Prostate gland (tissue), 2 donors: ENCODE data around the gene TRAF2. TPM values are rescaled to one million over a fixed set of nuclear protein-coding genes. Genes with fewer than 3 reads are reported as not detected.

ENCODE experiments used
- DNase-seq: peaks from one replicate; pipeline ENCODE4 v3.0.0-alpha.2; 2019; ENCODE audit warnings: low spot score
- H3K27ac ChIP-seq, 2 donors: fragments of 200-600 bp; sonication (generic); 2 replicates each; pipeline ENCODE4 v1.5.1; 2017 to 2019
- H3K27me3 ChIP-seq: fragments of 200-600 bp; sonication (generic); replicated peaks from 2 replicates; pipeline ENCODE4 v1.5.1; 2019; ENCODE audit not compliant: insufficient read depth
- H3K36me3 ChIP-seq, 2 donors: fragments of 200-600 bp; sonication (generic); 1 replicate in 1 of 2; 2 replicates in 1 of 2; pipeline versions ENCODE4 v1.5.1 to v1.8.1; 2017 to 2019
- H3K4me1 ChIP-seq: fragments of 200-600 bp; sonication (generic); replicated peaks from 2 replicates; pipeline ENCODE4 v1.5.1; 2019
- H3K4me3 ChIP-seq, 2 donors: fragments of 200-600 bp; sonication (generic); 2 replicates each; pipeline ENCODE4 v1.5.1; 2017 to 2019
- H3K9me3 ChIP-seq: fragments of 200-600 bp; sonication (generic); 2 replicates; pipeline ENCODE4 v1.5.1; 2017
- CTCF ChIP-seq, 4 experiments: fragments of 200-600 bp in 2 of 4; fragments of 450-650 bp in 2 of 4; sonication (generic) in 2 of 4; IDR thresholded peaks; 1 replicate in 3 of 4; 2 replicates in 1 of 4; pipeline ENCODE4 v1.5.1; 2016 to 2019; ENCODE audit warnings: antibody characterized with exemption in 4 of 4, mild to moderate bottlenecking in 2 of 4, moderate library complexity in 2 of 4
- POLR2A ChIP-seq: fragments of 450-650 bp; IDR thresholded peaks from one replicate; pipeline ENCODE4 v1.6.1; 2016; ENCODE audit warnings: antibody characterized with exemption, mild to moderate bottlenecking
- POLR2AphosphoS5 ChIP-seq: sonication (generic); formaldehyde crosslinking; IDR thresholded peaks from one replicate; pipeline ENCODE4 v1.6.1; 2017; ENCODE audit warnings: antibody characterized with exemption
- WGBS: methylation state at CpG from one replicate; pipeline ENCODE4 v1.1.5; 2018; 5-methylcytosine and 5-hydroxymethylcytosine counted together
- intact Hi-C: fragments of 100-400 bp; cut with DNase I; formaldehyde crosslinking; loops from one replicate; pipeline ENCODE4 v1.14.2; 2022
- total RNA-seq, 2 donors: library from RNA; depleted of rRNA; stranded (reverse); fragments of >200 nt; gene quantifications; one replicate each; pipeline ENCODE4 v1.1.0, GENCODE V29; 2016

Gene TRAF2
- total RNA-seq, 2 donors from 2014 or later = 23.6 to 24.2 TPM

- peaks cover 3 to 5% of the 10 kb centered on the region in 2 donors for H3K36me3 ChIP-seq
- intact Hi-C loops = no loop called here
- H3K27ac ChIP-seq = no peak overlapping the region
- no peak overlapping the region for H3K4me3 ChIP-seq
- DNase-seq = no peak
- H3K9me3 ChIP-seq = no peaks in the 10 kb centered on the region
- no peaks in the 10 kb centered on the region for H3K4me1 ChIP-seq
- H3K27me3 ChIP-seq = no peaks in the 10 kb centered on the region
- no peak for TF ChIP-seq POLR2A
- no peak for TF ChIP-seq POLR2AphosphoS5
- WGBS = 88% methylated on average over 3 of the region's 3 CpGs
These were observed 49.3 kb downstream of the TRAF2 start for GRCh38 chr9:136935651-136936050.

DNA sequence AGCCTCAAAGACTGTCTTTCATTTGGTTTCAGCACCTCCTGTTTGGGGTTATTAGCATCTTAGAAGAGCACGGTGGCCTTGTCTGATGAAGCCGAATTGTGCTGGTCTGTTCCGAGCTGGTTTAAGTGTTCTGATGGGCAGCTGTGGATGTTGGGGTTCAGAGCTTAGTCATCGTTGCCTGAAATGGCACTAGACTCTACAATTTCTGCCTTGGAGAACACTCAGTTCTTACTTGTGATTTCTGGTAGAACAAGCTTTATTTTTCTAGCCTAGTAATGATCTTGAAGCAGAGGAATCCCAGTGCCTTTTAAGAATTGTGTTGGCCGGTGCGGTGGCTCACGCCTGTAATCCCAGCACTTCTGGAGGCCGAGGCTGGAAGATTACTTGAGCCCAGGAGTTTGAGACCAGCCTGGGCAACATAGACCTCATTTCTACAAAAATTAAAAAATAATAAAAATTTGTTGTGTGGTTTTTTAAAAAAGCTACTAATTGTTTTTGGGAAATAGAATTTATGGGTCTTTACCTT is 50.4 kb downstream of the TRAF2 start:
- Histone ChIP-seq H3K9me3 (no peaks in the 10 kb centered on the region), H3K36me3 (peaks cover 9 to 16% of the 10 kb centered on the region in 2 donors), H3K27me3 (no peaks in the 10 kb centered on the region), H3K4me1 (no peaks in the 10 kb centered on the region), H3K27ac (no peak overlapping the region), H3K4me3 (no peak overlapping the region)
- intact Hi-C loops = no loop called here
- 86% methylated on average over 8 of the region's 8 CpGs for WGBS
- TF ChIP-seq CTCF (IDR thresholded peaks at IDR 0.05) (no peak), POLR2A (no peak), POLR2AphosphoS5 (no peak)
- no peak for DNase-seq

DNA sequence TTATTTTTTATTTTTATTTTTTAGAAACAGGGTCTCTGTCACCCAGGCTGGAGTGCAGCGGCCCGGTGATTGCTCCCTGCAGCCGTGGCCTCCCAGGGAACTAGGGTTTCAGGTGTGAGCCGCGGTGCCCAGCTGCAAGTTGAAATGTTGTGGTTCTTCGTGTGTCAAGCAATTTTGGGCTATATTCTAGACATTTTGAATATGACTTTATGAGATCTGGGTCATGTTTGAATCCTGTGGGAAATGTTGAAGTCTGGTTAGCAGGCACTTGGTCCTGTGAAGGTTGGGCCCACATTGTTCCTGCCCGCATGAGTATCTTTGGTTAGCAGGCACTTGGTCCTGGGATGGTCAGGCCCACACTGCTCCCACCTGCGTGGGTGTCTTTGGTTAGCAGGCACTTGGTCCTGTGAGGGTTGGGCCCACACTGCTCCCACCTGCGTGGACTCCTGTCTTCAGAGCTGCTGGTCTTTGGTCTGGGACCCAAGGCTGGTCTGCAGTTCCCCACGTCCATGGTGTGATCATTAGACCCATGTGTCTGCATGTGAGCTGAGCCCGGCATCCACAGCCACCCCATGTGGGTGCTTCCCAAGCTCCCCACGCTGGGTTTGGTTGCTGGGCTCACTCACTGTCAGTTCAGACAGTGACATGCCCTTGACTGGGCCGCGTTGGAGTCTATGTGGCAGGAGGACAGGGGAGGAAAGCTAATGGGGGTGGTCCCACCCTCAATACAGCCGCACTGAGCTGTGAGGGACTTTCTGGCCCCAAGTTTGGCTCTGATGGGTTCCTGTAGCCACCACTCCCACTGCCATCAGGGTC is 51.1 kb downstream of the TRAF2 start:
- WGBS = 92% methylated on average over 15 of the region's 15 CpGs
- intact Hi-C loops = no loop called here
- Histone ChIP-seq H3K9me3 (no peaks in the 10 kb centered on the region), H3K36me3 (peaks cover 16 to 22% of the 10 kb centered on the region in 2 donors), H3K4me3 (no peak overlapping the region), H3K27ac (no peak overlapping the region), H3K4me1 (no peaks in the 10 kb centered on the region), H3K27me3 (no peaks in the 10 kb centered on the region)
- TF ChIP-seq POLR2A (no peak), POLR2AphosphoS5 (no peak), CTCF (IDR thresholded peaks at IDR 0.05) (no peak)
- DNase-seq = no peak

DNA sequence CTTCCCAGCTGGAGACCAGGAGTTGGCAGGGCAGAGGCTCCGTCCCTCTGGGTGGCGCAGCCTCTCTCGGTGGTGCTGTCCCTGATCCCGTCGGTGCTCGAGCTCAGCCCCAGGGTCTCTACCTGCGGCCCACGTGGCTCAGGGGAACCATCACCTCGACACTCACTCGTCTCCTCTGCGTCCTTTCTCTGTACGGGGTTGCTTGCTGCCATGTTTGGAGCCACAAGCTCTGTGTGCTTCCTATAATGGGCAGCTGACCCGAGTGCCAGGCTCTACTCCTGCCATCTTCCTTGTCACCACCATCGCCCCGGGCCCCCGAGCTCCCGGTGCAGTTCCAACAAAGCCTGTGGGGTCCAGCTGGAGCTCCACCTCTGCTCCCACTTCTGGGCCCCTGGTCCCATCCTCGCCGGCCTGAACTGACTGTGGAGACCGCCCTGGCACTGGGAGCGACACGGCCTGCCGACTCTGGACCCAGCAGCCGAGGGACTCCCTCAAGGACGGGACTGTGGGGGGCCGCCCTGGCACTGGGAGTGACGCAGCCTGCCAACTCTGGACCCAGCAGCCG is 53.2 kb downstream of the TRAF2 start:
- Histone ChIP-seq H3K9me3 (no peaks in the 10 kb centered on the region), H3K4me1 (no peaks in the 10 kb centered on the region), H3K27ac (no peak overlapping the region), H3K4me3 (no peak overlapping the region), H3K27me3 (no peaks in the 10 kb centered on the region), H3K36me3 (peaks cover 21 to 26% of the 10 kb centered on the region in 2 donors)
- no peak for DNase-seq
- TF ChIP-seq POLR2A = no peak
- no peak for TF ChIP-seq POLR2AphosphoS5
- TF ChIP-seq CTCF (IDR thresholded peaks at IDR 0.05) = no peak
- WGBS = 82% methylated on average over 28 of the region's 28 CpGs
- intact Hi-C loops = no loop called here

GRCh38 chr9:136939996-136940525 is 53.7 kb downstream of the TRAF2 start:
- intact Hi-C loops = no loop called here
- TF ChIP-seq POLR2A (no peak), CTCF (IDR thresholded peaks at IDR 0.05) (no peak), POLR2AphosphoS5 (no peak)
- 71% methylated on average over 16 of the region's 16 CpGs for WGBS
- no peak overlapping the region for H3K27ac ChIP-seq
- H3K27me3 ChIP-seq = no peaks in the 10 kb centered on the region
- DNase-seq = no peak
- H3K4me1 ChIP-seq = no peaks in the 10 kb centered on the region
- H3K9me3 ChIP-seq = no peaks in the 10 kb centered on the region
- peaks cover 21 to 26% of the 10 kb centered on the region in 2 donors for H3K36me3 ChIP-seq
- H3K4me3 ChIP-seq = no peak overlapping the region
